Neural cell (in vitro differentiated cells): ENCODE measurements around the gene SLC25A34. TPM values are rescaled to one million over a fixed set of nuclear protein-coding genes. Genes with fewer than 3 reads are reported as not detected.

ENCODE experiments used
- H2AFZ ChIP-seq: fragments of 200-600, 300-800 bp; sonication (generic), shearing (Covaris generic); 2 replicates; pipeline ENCODE4 v1.6.0; 2014; ENCODE audit warnings: low read depth, mild to moderate bottlenecking, antibody characterized with exemption, low read length, moderate library complexity
- H3F3A ChIP-seq: fragments of 200-600 bp; shearing (Covaris generic); 2 replicates; pipeline ENCODE4 v1.6.1; 2016; ENCODE audit warnings: mild to moderate bottlenecking, moderate library complexity, mixed read lengths, antibody characterized with exemption, low read length; ENCODE audit not compliant: insufficient read depth, poor library complexity, severe bottlenecking
- H3K27ac ChIP-seq: fragments of 200-600, 300-800 bp; sonication (generic), shearing (Covaris generic); 2 replicates; pipeline ENCODE4 v1.5.1; 2014; ENCODE audit warnings: mild to moderate bottlenecking, low read length, moderate library complexity
- H3K27me3 ChIP-seq: fragments of 300-800, 200-600 bp; sonication (generic), shearing (Covaris generic); 2 replicates; pipeline ENCODE4 v1.6.0; 2014; ENCODE audit warnings: mild to moderate bottlenecking, low read depth, low read length, moderate library complexity; ENCODE audit not compliant: insufficient read depth
- H3K36me3 ChIP-seq: fragments of 300-800, 200-600 bp; sonication (generic), shearing (Covaris generic); 2 replicates; pipeline ENCODE4 v1.5.1; 2014; ENCODE audit warnings: mild to moderate bottlenecking, antibody characterized with exemption, low read length, moderate library complexity; ENCODE audit not compliant: insufficient read depth
- H3K4me2 ChIP-seq: fragments of 300-800, 200-600 bp; sonication (generic), shearing (Covaris generic); 2 replicates; pipeline ENCODE4 v1.6.0; 2014; ENCODE audit warnings: mild to moderate bottlenecking, low read length
- H3K4me3 ChIP-seq: fragments of 300-800, 200-600 bp; sonication (generic), shearing (Covaris generic); 2 replicates; pipeline ENCODE4 v1.5.1; 2014; ENCODE audit warnings: mild to moderate bottlenecking, low read length, moderate library complexity
- H3K79me2 ChIP-seq: fragments of 200-600 bp; shearing (Covaris generic); replicated peaks from 2 replicates; pipeline ENCODE4 v1.6.0; 2014; ENCODE audit warnings: mild to moderate bottlenecking, low read length, moderate library complexity; ENCODE audit not compliant: insufficient read depth
- H3K9ac ChIP-seq: fragments of 300-800, 200-600 bp; sonication (generic), shearing (Covaris generic); 2 replicates; pipeline ENCODE4 v1.6.1; 2016; ENCODE audit warnings: mild to moderate bottlenecking, low read length, mixed read lengths
- H3K9me2 ChIP-seq: fragments of 200-600 bp; shearing (Covaris generic); 2 replicates; pipeline ENCODE4 v1.6.1; 2016; ENCODE audit warnings: mild to moderate bottlenecking, low read length, mixed read lengths; ENCODE audit not compliant: insufficient read depth
- H3K9me3 ChIP-seq: fragments of 200-600, 300-800 bp; sonication (generic), shearing (Covaris generic); 2 replicates; pipeline ENCODE4 v1.6.1; 2016; ENCODE audit warnings: mild to moderate bottlenecking, mixed run types, low read length, moderate library complexity, mixed read lengths
- H4K20me1 ChIP-seq: fragments of 200-600 bp; shearing (Covaris generic); 2 replicates; pipeline ENCODE4 v1.6.1; 2016; ENCODE audit warnings: mild to moderate bottlenecking, mixed run types; ENCODE audit not compliant: insufficient read depth
- EP300 ChIP-seq: fragments of 450-650 bp; conservative IDR thresholded peaks from 2 replicates; pipeline ENCODE4 v1.6.1; 2014; ENCODE audit warnings: antibody characterized with exemption, mild to moderate bottlenecking, moderate library complexity; ENCODE audit not compliant: poor library complexity, severe bottlenecking
- EZH2 ChIP-seq: fragments of 200-600, 300-800 bp; shearing (Covaris generic), sonication (generic); IDR thresholded peaks from 2 replicates; pipeline ENCODE4 v1.6.1; 2014; ENCODE audit warnings: antibody characterized with exemption, low read length, borderline replicate concordance, mild to moderate bottlenecking; ENCODE audit not compliant: insufficient read depth, poor library complexity, severe bottlenecking
- MXI1 ChIP-seq: fragments of 450-650 bp; conservative IDR thresholded peaks from 2 replicates; pipeline ENCODE4 v1.6.1; 2014; ENCODE audit warnings: antibody characterized with exemption, mild to moderate bottlenecking; ENCODE audit not compliant: poor library complexity, severe bottlenecking
- POLR2AphosphoS5 ChIP-seq: IDR thresholded peaks from 2 replicates; pipeline ENCODE4 v1.6.1; 2012
- RAD21 ChIP-seq: fragments of 450-650 bp; conservative IDR thresholded peaks from 2 replicates; pipeline ENCODE4 v1.6.1; 2014; ENCODE audit warnings: antibody characterized with exemption, mild to moderate bottlenecking, moderate library complexity
- SMC3 ChIP-seq: fragments of 450-650 bp; conservative IDR thresholded peaks from 2 replicates; pipeline ENCODE4 v1.6.1; 2014; ENCODE audit warnings: antibody characterized with exemption, mild to moderate bottlenecking, moderate library complexity; ENCODE audit not compliant: poor library complexity
- TAF1 ChIP-seq: IDR thresholded peaks from 2 replicates; pipeline ENCODE4 v1.6.1; 2012; ENCODE audit warnings: low read depth
- polyA plus RNA-seq: library from polyadenylated mRNA; depleted of rRNA; stranded (reverse); fragments of >200 nt; gene quantifications from 2 replicates; pipeline ENCODE4 v1.2.3, GENCODE V29; 2014
- TF ChIP-seq, protein P1 (sequence below): IDR thresholded peaks from 2 replicates; pipeline ENCODE4 v1.6.1; 2012; ENCODE audit warnings: borderline replicate concordance
- TF ChIP-seq, protein P2 (sequence below): fragments of 450-650 bp; IDR thresholded peaks from 2 replicates; pipeline ENCODE4 v1.5.1; 2014; ENCODE audit warnings: antibody characterized with exemption, mild to moderate bottlenecking, moderate library complexity; ENCODE audit not compliant: poor library complexity, severe bottlenecking

The SLC25A34 gene
- polyA plus RNA-seq, 1 donor from 2014 or later: 5.4 TPM

DNA sequence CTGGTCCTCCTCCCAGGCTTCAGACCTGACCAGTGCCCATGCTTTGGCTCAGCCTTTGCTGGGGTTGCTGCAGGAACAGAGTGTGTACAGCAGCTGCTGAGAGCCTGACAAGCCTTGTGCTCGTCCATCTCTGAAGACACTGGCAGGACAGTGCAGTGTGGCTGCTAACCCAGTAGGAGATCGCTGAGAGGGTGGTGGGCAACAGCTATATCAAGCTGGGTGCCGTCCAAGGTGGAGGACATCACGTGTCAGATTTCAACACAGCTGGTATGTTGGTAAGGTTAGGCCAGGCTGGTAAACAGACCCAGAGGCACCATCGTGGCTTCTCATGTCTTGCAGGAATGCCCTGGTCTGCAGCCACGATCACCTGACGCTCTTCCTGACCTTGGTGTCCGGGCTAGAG is 17.9 kb upstream of the SLC25A34 start:
- no peak for TF ChIP-seq TAF1
- no peak for TF ChIP-seq MXI1
- TF ChIP-seq, protein P1, sequence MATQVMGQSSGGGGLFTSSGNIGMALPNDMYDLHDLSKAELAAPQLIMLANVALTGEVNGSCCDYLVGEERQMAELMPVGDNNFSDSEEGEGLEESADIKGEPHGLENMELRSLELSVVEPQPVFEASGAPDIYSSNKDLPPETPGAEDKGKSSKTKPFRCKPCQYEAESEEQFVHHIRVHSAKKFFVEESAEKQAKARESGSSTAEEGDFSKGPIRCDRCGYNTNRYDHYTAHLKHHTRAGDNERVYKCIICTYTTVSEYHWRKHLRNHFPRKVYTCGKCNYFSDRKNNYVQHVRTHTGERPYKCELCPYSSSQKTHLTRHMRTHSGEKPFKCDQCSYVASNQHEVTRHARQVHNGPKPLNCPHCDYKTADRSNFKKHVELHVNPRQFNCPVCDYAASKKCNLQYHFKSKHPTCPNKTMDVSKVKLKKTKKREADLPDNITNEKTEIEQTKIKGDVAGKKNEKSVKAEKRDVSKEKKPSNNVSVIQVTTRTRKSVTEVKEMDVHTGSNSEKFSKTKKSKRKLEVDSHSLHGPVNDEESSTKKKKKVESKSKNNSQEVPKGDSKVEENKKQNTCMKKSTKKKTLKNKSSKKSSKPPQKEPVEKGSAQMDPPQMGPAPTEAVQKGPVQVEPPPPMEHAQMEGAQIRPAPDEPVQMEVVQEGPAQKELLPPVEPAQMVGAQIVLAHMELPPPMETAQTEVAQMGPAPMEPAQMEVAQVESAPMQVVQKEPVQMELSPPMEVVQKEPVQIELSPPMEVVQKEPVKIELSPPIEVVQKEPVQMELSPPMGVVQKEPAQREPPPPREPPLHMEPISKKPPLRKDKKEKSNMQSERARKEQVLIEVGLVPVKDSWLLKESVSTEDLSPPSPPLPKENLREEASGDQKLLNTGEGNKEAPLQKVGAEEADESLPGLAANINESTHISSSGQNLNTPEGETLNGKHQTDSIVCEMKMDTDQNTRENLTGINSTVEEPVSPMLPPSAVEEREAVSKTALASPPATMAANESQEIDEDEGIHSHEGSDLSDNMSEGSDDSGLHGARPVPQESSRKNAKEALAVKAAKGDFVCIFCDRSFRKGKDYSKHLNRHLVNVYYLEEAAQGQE: no peak
- no peak for TF ChIP-seq EP300
- H3K9me2 ChIP-seq: no peaks in the 10 kb centered on the region
- no peaks in the 10 kb centered on the region for H3F3A ChIP-seq
- H3K36me3 ChIP-seq: no peaks in the 10 kb centered on the region
- H3K9ac ChIP-seq: no peak overlapping the region
- H4K20me1 ChIP-seq: no peaks in the 10 kb centered on the region
- no peak overlapping the region for H3K4me2 ChIP-seq
- H3K27me3 ChIP-seq: no peaks in the 10 kb centered on the region
- no peak overlapping the region for H3K27ac ChIP-seq
- no peak overlapping the region for H2AFZ ChIP-seq
- H3K4me3 ChIP-seq: no peak overlapping the region
- H3K79me2 ChIP-seq: no peaks in the 10 kb centered on the region
- no peaks in the 10 kb centered on the region for H3K9me3 ChIP-seq

DNA sequence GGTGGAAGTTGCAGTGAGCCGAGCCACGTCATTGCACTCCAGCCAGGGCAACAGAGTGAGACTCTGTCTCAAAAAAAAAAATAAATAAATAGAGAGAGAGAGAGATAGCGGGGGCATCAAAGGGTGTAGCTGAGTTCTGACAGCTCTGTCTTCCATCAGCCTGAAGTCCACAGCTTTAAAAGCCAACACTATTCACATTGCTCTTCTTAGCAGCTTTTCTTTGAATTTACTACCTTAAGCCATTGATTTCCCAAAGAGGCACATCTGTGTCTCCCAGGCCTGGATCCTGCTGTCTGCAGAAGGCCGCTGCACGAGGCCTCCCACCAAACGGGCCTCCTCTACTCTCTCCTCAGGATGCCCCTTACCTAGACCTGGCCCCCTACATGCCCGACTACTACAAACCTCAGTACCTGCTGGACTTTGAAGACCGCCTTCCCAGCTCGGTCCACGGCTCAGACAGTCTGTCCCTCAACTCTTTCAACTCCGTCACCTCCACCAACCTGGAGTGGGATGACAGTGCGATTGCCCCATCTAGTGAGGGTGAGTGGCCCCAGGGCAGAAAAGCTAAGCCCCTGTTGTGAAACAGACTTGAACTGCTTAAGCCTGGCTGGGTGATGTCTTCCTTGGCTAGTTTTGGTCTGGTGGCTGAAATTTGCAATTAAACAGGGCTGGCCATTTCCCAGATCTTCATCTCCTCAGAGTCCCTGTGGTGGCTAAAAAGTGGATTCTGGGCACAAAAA is 16.5 kb upstream of the SLC25A34 start:
- Histone ChIP-seq H3K9ac (no peak overlapping the region), H3K9me2 (no peaks in the 10 kb centered on the region), H3K27me3 (no peaks in the 10 kb centered on the region), H2AFZ (no peak overlapping the region), H3K27ac (no peak overlapping the region), H3K4me3 (no peak overlapping the region), H3K4me2 (no peak overlapping the region), H4K20me1 (no peaks in the 10 kb centered on the region), H3F3A (no peaks in the 10 kb centered on the region), H3K36me3 (no peaks in the 10 kb centered on the region), H3K9me3 (no peaks in the 10 kb centered on the region), H3K79me2 (no peaks in the 10 kb centered on the region)
- no peak for TF ChIP-seq RAD21
- no peak for TF ChIP-seq MXI1
- TF ChIP-seq SMC3: no peak

DNA sequence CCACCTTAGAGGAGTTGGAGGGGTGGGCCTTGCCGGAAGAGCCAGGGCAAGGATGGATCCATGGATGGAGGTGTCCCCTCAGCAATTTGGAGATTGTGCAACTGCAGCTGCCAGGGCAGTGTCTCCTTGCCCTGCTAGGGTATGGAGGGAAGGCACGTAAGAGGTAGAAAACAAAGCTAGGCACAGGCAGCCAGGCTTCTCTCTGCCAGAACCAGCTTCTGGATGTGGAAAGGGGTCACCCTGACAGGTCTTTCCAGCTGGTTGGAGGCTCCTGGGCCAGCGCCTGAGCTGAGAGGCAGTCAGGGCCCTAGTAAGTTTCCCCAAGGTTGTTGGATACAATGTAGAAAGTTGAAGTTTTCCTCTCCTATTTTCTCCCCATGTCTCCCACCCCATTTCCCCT is 15.2 kb upstream of the SLC25A34 start:
- H3K9ac ChIP-seq: no peak overlapping the region
- no peaks in the 10 kb centered on the region for H3F3A ChIP-seq
- H3K4me2 ChIP-seq: no peak overlapping the region
- no peak overlapping the region for H3K27ac ChIP-seq
- no peaks in the 10 kb centered on the region for H3K36me3 ChIP-seq
- no peak for TF ChIP-seq TAF1
- no peak for TF ChIP-seq RAD21
- no peak for TF ChIP-seq POLR2AphosphoS5
- TF ChIP-seq SMC3: no peak
- TF ChIP-seq, protein P2, sequence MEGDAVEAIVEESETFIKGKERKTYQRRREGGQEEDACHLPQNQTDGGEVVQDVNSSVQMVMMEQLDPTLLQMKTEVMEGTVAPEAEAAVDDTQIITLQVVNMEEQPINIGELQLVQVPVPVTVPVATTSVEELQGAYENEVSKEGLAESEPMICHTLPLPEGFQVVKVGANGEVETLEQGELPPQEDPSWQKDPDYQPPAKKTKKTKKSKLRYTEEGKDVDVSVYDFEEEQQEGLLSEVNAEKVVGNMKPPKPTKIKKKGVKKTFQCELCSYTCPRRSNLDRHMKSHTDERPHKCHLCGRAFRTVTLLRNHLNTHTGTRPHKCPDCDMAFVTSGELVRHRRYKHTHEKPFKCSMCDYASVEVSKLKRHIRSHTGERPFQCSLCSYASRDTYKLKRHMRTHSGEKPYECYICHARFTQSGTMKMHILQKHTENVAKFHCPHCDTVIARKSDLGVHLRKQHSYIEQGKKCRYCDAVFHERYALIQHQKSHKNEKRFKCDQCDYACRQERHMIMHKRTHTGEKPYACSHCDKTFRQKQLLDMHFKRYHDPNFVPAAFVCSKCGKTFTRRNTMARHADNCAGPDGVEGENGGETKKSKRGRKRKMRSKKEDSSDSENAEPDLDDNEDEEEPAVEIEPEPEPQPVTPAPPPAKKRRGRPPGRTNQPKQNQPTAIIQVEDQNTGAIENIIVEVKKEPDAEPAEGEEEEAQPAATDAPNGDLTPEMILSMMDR: no peak
- TF ChIP-seq MXI1: no peak
- no peak for TF ChIP-seq EZH2
- no peak for TF ChIP-seq EP300
- TF ChIP-seq, protein P1: no peak
- H2AFZ ChIP-seq: no peak overlapping the region
- no peak overlapping the region for H3K4me3 ChIP-seq
- H3K9me2 ChIP-seq: no peaks in the 10 kb centered on the region
- no peaks in the 10 kb centered on the region for H4K20me1 ChIP-seq
- no peaks in the 10 kb centered on the region for H3K79me2 ChIP-seq
- no peaks in the 10 kb centered on the region for H3K9me3 ChIP-seq
- H3K27me3 ChIP-seq: no peaks in the 10 kb centered on the region
